Smooth muscle cell of the umbilical artery (primary cell): ENCODE measurements around the gene PLEKHM1. TPM values are rescaled to one million over a fixed set of nuclear protein-coding genes. Genes with fewer than 3 reads are reported as not detected.

Experiments used
- total RNA-seq: library from RNA; depleted of rRNA; stranded (reverse); fragments of >200 nt; gene quantifications from 2 replicates; pipeline ENCODE4 v1.2.3, GENCODE V29; 2014

The PLEKHM1 gene
- total RNA-seq, result 21.1 and 30.1 TPM in 2 replicates

GRCh38 chr17:45490615-45491433 is at the start of gene PLEKHM1:
Gene PLEKHM1 (minus strand): TSS chr17:45490721. CDS start chr17:45482484, 8,237 bp downstream.

GRCh38 chr17:45432405-45433158 is 57.9 kb downstream of the PLEKHM1 start, which contains the start of gene ARHGAP27:
Gene ARHGAP27 (minus strand): TSS chr17:45432870. CDS start chr17:45430279, 2,591 bp downstream.

Other genes starting within 250 kb of the PLEKHM1 start
- gene SPATA32, start 228.6 kb downstream of the PLEKHM1 start, total RNA-seq, result not detected in 2 replicates
- gene MAP3K14, start 173.7 kb downstream of the PLEKHM1 start, total RNA-seq, result 1.5 and 3.4 TPM in 2 replicates
- 0.59 and 2.7 TPM in 2 replicates for gene ARHGAP27, start 57.9 kb downstream of the PLEKHM1 start, total RNA-seq